A549 (cell line): Measurements from ENCODE around the gene LRFN4. TPM values are rescaled to one million over a fixed set of nuclear protein-coding genes. Genes with fewer than 3 reads are reported as not detected.
A peak's percentile ranks its signal among the peaks of the same experiment; 100 is the strongest.

Source experiments
- ATAC-seq, 2 experiments: fragments of 200-7000 bp in 1 of 2; fragments of >200 bp in 1 of 2; cut with Nextera tagmentation in 1 of 2; cut with Tn5 transposase in 1 of 2; 3 replicates each; pipeline versions ENCODE4 v1.8.0 to v1.9.1; 2018 to 2020; ENCODE audit warnings: mild to moderate bottlenecking in 1 of 2, moderate library complexity in 1 of 2
- CTCF ChIA-PET: fragments of 300-600 bp; sonication (Branson Sonifier 250); formaldehyde crosslinking; extraction: SDS; loops from one replicate; lab custom pipeline; 2021; ENCODE audit warnings: antibody characterized with exemption, inconsistent platforms; lab: Yijun Ruan, JAX
- POLR2A ChIA-PET: fragments of 350-600 bp; formaldehyde crosslinking; extraction: SDS; loops from one replicate; lab custom pipeline; 2021; ENCODE audit warnings: antibody characterized with exemption, inconsistent platforms; lab: Yijun Ruan, JAX
- DNase-seq, 2 experiments: peaks; one replicate each; pipeline versions ENCODE4 v3.0.0 to v3.0.0-alpha.2; 2011 to 2016; ENCODE audit warnings: low read depth in 1 of 2, low spot score in 1 of 2
- FAIRE-seq: peaks from 2 replicates; lab custom pipeline; 2011; peaks lifted over from hg19 to GRCh38; lab: Jason Lieb, UNC
- H3K27ac ChIP-seq, 2 experiments: fragments of >200 bp; sonication (Bioruptor Twin); formaldehyde crosslinking; 3 replicates each; pipeline ENCODE4 v1.5.1; 2016 to 2017
- H3K4me1 ChIP-seq: fragments of >200 bp; sonication (Bioruptor Twin); formaldehyde crosslinking; 3 replicates; pipeline ENCODE4 v1.6.1; 2016
- H3K4me2 ChIP-seq: fragments of >200 bp; sonication (Bioruptor Twin); formaldehyde crosslinking; 3 replicates; pipeline ENCODE4 v1.6.1; 2016
- H3K4me3 ChIP-seq: fragments of >200 bp; sonication (Bioruptor Twin); formaldehyde crosslinking; 3 replicates; pipeline ENCODE4 v1.5.1; 2016
- H3K9me3 ChIP-seq: fragments of >200 bp; sonication (Bioruptor Twin); formaldehyde crosslinking; 3 replicates; pipeline ENCODE4 v1.6.1; 2016
- CEBPB ChIP-seq, 2 experiments: fragments of >200 bp in 1 of 2; sonication (Bioruptor Twin) in 1 of 2; formaldehyde crosslinking in 1 of 2; IDR thresholded peaks; 2 replicates each; pipeline ENCODE4 v1.6.1; 2012 to 2016
- EP300 ChIP-seq, 2 experiments: fragments of >200 bp; sonication (Bioruptor Twin); formaldehyde crosslinking; IDR thresholded peaks; 2 replicates in 1 of 2; 3 replicates in 1 of 2; pipeline ENCODE4 v1.6.1; 2016 to 2017
- FOSB ChIP-seq: fragments of 250-450 bp; sonication (Bioruptor Pico); IDR thresholded peaks from 2 replicates; pipeline ENCODE4 v1.5.0; 2020; ENCODE audit warnings: mild to moderate bottlenecking, moderate library complexity
- FOXS1 ChIP-seq: fragments of 250-450 bp; sonication (Bioruptor Pico); IDR thresholded peaks from 2 replicates; pipeline ENCODE4 v1.5.0; 2020; ENCODE audit warnings: mild to moderate bottlenecking, moderate library complexity
- GATA3 ChIP-seq: IDR thresholded peaks from 2 replicates; pipeline ENCODE4 v1.6.1; 2012; ENCODE audit warnings: borderline replicate concordance
- HOXA7 ChIP-seq: fragments of 250-450 bp; sonication (Bioruptor Pico); IDR thresholded peaks from 2 replicates; pipeline ENCODE4 v1.5.0; 2020; ENCODE audit warnings: mild to moderate bottlenecking, moderate library complexity
- HOXB13 ChIP-seq: fragments of 250-450 bp; sonication (Bioruptor Pico); IDR thresholded peaks from 2 replicates; pipeline ENCODE4 v1.5.0; 2020; ENCODE audit warnings: low read depth, mild to moderate bottlenecking, moderate library complexity
- JUN ChIP-seq, 2 experiments: fragments of >200 bp; sonication (Bioruptor Twin); formaldehyde crosslinking; IDR thresholded peaks; 2 replicates in 1 of 2; 3 replicates in 1 of 2; pipeline ENCODE4 v1.6.1; 2016 to 2017
- JUNB ChIP-seq: fragments of >200 bp; sonication (Bioruptor Twin); formaldehyde crosslinking; IDR thresholded peaks from 2 replicates; pipeline ENCODE4 v1.6.1; 2016
- MAFK ChIP-seq: fragments of 450-650 bp; IDR thresholded peaks from 2 replicates; pipeline ENCODE4 v1.6.1; 2014; ENCODE audit not compliant: partially characterized antibody
- NPAS2 ChIP-seq: fragments of 250-450 bp; sonication (Bioruptor Pico); IDR thresholded peaks from 2 replicates; pipeline ENCODE4 v1.8.0; 2022; ENCODE audit warnings: mild to moderate bottlenecking, moderate library complexity, borderline replicate concordance
- NR3C1 ChIP-seq: fragments of >200 bp; sonication (Bioruptor Twin); formaldehyde crosslinking; IDR thresholded peaks from 3 replicates; pipeline ENCODE4 v1.6.1; 2017
- PHF8 ChIP-seq: fragments of 200-600 bp; sonication (generic); IDR thresholded peaks from 2 replicates; pipeline ENCODE4 v1.6.1; 2016; ENCODE audit warnings: low read depth, mild to moderate bottlenecking, antibody characterized with exemption, moderate library complexity, borderline replicate concordance
- RNF2 ChIP-seq: fragments of 200-600 bp; sonication (generic); IDR thresholded peaks from 2 replicates; pipeline ENCODE4 v1.6.1; 2016; ENCODE audit warnings: low read depth, mild to moderate bottlenecking, antibody characterized with exemption, moderate library complexity, borderline replicate concordance
- SMC3 ChIP-seq: fragments of >200 bp; sonication (Bioruptor Twin); formaldehyde crosslinking; IDR thresholded peaks from 3 replicates; pipeline ENCODE4 v1.6.1; 2018; ENCODE audit warnings: inconsistent platforms
- SREBF2 ChIP-seq: fragments of 450-650 bp; IDR thresholded peaks from 2 replicates; pipeline ENCODE4 v1.6.1; 2014; ENCODE audit warnings: mild to moderate bottlenecking, moderate library complexity
- WGBS: methylation state at CpG from one replicate; pipeline ENCODE4 v1.1.6; 2017; ENCODE audit errors: missing lambda C conversion rate; 5-methylcytosine and 5-hydroxymethylcytosine counted together
- polyA plus RNA-seq, 4 experiments: library from polyadenylated mRNA; depleted of rRNA in 3 of 4; stranded (reverse); fragments of >200 nt; fragmentation: RNase III in 1 of 4; extraction: RNeasy Plus Mini Kit Qiagen cat#74134 plus additional on column Dnase treatment in 1 of 4; gene quantifications; 2 replicates in 3 of 4; 3 replicates in 1 of 4; pipeline ENCODE4 v1.2.3, GENCODE V29; 2011 to 2017
- TF ChIP-seq, protein P1 (sequence below): fragments of 150-350 bp; IDR thresholded peaks from 2 replicates; pipeline ENCODE4 v1.6.1; 2014; ENCODE audit warnings: low read depth, mild to moderate bottlenecking, low read length
- TF ChIP-seq, protein P2 (sequence below): IDR thresholded peaks from 2 replicates; pipeline ENCODE4 v1.6.1; 2012; ENCODE audit warnings: low read depth, borderline replicate concordance
- TF ChIP-seq, protein P3 (sequence below): IDR thresholded peaks from 2 replicates; pipeline ENCODE4 v1.6.1; 2012
- TF ChIP-seq, protein P4 (sequence below): fragments of >200 bp; sonication (Bioruptor Twin); formaldehyde crosslinking; IDR thresholded peaks from 3 replicates; pipeline ENCODE4 v1.5.1; 2016
- TF ChIP-seq, protein P5 (sequence below): fragments of >200 bp; sonication (Bioruptor Twin); formaldehyde crosslinking; IDR thresholded peaks from 3 replicates; pipeline ENCODE4 v1.6.1; 2016
- TF ChIP-seq, protein P6 (sequence below): IDR thresholded peaks from 2 replicates; pipeline ENCODE4 v1.6.1; 2012

The LRFN4 gene
- polyA plus RNA-seq, 2 of the 4 experiments (the other 2 are of a cell fraction), result 8.8 to 50.0 TPM

DNA sequence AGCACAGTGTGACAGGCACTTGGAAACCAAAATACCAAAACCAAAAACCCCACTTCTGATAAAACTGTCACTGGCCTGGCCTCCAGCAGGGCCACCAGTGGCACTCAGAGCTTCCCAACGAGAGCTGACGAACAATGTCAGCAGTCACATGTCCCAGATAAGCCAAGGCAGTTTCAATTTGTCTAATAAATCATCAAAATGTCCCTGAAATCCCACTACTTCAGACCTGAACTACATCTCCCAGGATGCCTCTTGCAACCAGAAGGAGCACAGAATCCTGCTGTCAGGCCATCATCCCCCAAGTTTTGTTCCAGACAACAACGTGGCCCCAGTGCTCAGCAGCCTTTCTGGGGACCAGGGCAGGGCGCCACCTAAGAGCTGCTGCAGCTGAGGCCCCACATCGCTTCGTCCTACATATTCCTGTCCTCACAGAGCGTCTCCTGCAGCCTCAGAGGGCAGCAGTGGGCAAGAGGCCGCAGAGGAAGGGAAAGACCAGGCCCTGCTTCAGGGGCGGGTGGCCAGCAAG is 25.1 kb downstream of the LRFN4 start:
- POLR2A ChIA-PET, result interaction anchor here (0.7 to 1.1 kb wide), 2 partner anchors 26 to 38 kb away, joined by 3 to 4 read pairs; no protein-coding TSS in a partner anchor
- WGBS, result 91% methylated on average over 9 of the region's 9 CpGs
- Histone ChIP-seq H3K27ac (peak overlapping the region; percentile 95 to 97), H3K4me1 (peaks cover 99% of the 10 kb centered on the region), H3K4me3 (no peak overlapping the region), H3K4me2 (peak overlapping the region; percentile 72), H3K9me3 (no peaks in the 10 kb centered on the region)
- ATAC-seq (no peak), DNase-seq (no peak), FAIRE-seq (no peak)
- CTCF ChIA-PET, result interaction anchor here (0.6 to 13.1 kb wide), 18 partner anchors 13 to 500 kb away, joined by 3 to 135 read pairs (median 7); partner anchors contain the start of genes C11orf86, PC, RCE1 and SYT12
- no peak for TF ChIP-seq SREBF2
- TF ChIP-seq NR3C1, result no peak
- no peak for TF ChIP-seq SMC3
- TF ChIP-seq JUNB, result no peak
- TF ChIP-seq, protein P1, sequence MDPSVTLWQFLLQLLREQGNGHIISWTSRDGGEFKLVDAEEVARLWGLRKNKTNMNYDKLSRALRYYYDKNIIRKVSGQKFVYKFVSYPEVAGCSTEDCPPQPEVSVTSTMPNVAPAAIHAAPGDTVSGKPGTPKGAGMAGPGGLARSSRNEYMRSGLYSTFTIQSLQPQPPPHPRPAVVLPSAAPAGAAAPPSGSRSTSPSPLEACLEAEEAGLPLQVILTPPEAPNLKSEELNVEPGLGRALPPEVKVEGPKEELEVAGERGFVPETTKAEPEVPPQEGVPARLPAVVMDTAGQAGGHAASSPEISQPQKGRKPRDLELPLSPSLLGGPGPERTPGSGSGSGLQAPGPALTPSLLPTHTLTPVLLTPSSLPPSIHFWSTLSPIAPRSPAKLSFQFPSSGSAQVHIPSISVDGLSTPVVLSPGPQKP, result no peak
- TF ChIP-seq FOSB (CRISPR knock-in tag), result no peak
- TF ChIP-seq GATA3, result no peak
- no peak for TF ChIP-seq PHF8

DNA sequence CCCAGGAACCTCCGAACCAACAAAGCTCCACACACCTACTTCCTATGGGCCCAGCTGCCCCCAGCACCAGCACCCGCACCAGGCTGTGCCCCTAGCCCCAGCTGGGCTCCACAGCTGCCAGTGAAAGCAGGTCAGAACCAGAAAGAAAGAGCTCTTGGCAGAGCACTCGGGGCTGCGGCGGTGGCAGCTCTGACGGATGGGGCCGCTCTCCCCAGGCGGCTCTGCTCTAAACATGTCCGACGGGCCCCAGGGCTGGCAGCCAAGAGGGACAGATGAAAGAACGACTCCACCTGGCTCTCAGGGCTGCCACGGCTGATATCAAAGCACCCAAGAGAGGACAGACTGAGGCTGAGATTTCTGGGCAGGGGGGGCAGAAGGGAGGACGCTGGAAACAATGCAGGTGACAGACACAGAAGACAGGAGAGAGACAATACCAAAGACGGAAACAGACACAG is 25.7 kb downstream of the LRFN4 start:
- peaks cover 99% of the 10 kb centered on the region for H3K4me1 ChIP-seq
- ATAC-seq (no peak), DNase-seq (no peak), FAIRE-seq (no peak)
- H3K4me2 ChIP-seq, result peak overlapping the region; percentile 72
- H3K4me3 ChIP-seq, result no peak overlapping the region
- CTCF ChIA-PET, result interaction anchor here (0.6 to 13.1 kb wide), 32 partner anchors 11 to 500 kb away, joined by 3 to 135 read pairs (median 5); partner anchors contain the start of genes C11orf86, PC, RCE1 and SYT12
- TF ChIP-seq, protein P2, sequence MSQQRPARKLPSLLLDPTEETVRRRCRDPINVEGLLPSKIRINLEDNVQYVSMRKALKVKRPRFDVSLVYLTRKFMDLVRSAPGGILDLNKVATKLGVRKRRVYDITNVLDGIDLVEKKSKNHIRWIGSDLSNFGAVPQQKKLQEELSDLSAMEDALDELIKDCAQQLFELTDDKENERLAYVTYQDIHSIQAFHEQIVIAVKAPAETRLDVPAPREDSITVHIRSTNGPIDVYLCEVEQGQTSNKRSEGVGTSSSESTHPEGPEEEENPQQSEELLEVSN, result no peak
- TF ChIP-seq HOXA7 (CRISPR knock-in tag), result no peak
- WGBS, result 73% methylated on average over 13 of the region's 14 CpGs
- H3K9me3 ChIP-seq, result no peaks in the 10 kb centered on the region
- peak overlapping the region; percentile 95 to 97 for H3K27ac ChIP-seq
- POLR2A ChIA-PET, result interaction anchor here (0.6 to 2.0 kb wide), 5 partner anchors 9 to 93 kb away, joined by 3 to 7 read pairs (median 5); partner anchors contain the start of gene RCE1

DNA sequence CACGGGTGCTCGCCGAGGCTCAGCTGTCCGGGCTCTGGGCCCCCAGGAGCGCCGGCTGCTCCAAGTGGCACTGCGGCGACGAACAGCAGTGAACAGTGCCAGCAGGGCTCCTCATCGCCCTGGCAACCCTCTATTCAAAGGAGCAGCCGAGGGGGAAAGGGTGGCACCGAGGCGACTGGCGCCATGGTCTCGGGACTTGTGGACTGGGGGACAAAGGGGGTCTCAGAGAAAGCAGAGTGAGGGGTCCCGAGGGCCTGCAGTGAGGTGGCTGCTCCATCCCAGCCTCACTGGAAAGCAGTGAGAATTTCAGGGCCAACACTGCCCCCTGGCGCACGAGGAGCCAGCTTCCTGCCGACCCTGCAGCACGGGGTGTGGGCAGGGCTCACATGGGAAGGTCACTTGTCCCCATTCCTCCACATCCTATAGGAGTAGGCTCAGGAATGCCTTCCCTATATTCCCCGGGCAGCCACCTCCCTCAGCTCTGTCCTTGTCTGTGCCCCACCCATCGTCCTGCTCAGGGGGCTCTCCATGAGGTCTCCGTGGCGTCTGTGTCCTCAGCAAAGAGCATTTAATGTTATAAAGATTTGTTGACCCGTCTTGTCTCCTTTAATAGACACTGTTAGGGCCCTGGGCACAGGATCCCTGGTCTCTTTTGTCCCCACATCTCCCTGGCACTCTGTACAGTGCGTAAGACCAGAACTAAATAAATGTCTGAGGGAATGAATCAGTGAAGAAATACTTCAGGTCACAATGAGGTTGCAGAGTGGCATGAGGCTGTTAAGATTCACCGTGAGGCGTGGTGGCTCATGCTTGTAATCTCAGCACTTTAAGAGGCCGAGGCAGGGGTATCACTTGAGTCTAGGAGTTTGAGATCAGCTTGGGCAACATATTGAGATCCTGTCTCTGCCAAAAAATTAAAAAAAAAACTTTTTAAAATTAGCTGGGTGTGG is 26.4 kb downstream of the LRFN4 start:
- Histone ChIP-seq H3K4me2 (peak overlapping the region; percentile 72), H3K4me1 (peaks cover 99% of the 10 kb centered on the region), H3K4me3 (no peak overlapping the region), H3K9me3 (no peaks in the 10 kb centered on the region), H3K27ac (peak overlapping the region; percentile 95 to 97)
- ChIA-PET POLR2A (interaction anchor here (0.6 to 2.0 kb wide), 5 partner anchors 9 to 93 kb away, joined by 3 to 7 read pairs (median 5); partner anchors contain the start of gene RCE1), CTCF (interaction anchor here (0.6 to 13.1 kb wide), 42 partner anchors 8 to 1722 kb away, joined by 3 to 135 read pairs (median 4); partner anchors contain the start of genes C11orf86, PC, RBM4 and RCE1)
- ATAC-seq, result peak; percentile 65 to 79
- DNase-seq, result peak; percentile 85 to 93
- peak; percentile 72 for FAIRE-seq
- WGBS, result 10% methylated on average over 29 of the region's 29 CpGs
- TF ChIP-seq FOXS1 (no peak), JUN (IDR thresholded peaks at IDR 0.05) (peak in 1 of 2 experiments; percentile 39; a peak in 2 of 5 replicates), EP300 (IDR thresholded peaks at IDR 0.05) (peak in 1 of 2 experiments; percentile 15; a peak in 1 of 5 replicates), MAFK (peak; percentile 77), HOXB13 (CRISPR knock-in tag) (peak; percentile 53; the same call in 1 of the 2 replicates), NPAS2 (CRISPR knock-in tag) (no peak), SMC3 (peak; percentile 76), RNF2 (no peak), CEBPB (IDR thresholded peaks at IDR 0.05) (peak in 1 of 2 experiments; percentile 47; a peak in 1 of 4 replicates)
- TF ChIP-seq, protein P3, sequence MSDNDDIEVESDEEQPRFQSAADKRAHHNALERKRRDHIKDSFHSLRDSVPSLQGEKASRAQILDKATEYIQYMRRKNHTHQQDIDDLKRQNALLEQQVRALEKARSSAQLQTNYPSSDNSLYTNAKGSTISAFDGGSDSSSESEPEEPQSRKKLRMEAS, result peak; percentile 73
- TF ChIP-seq, protein P4, sequence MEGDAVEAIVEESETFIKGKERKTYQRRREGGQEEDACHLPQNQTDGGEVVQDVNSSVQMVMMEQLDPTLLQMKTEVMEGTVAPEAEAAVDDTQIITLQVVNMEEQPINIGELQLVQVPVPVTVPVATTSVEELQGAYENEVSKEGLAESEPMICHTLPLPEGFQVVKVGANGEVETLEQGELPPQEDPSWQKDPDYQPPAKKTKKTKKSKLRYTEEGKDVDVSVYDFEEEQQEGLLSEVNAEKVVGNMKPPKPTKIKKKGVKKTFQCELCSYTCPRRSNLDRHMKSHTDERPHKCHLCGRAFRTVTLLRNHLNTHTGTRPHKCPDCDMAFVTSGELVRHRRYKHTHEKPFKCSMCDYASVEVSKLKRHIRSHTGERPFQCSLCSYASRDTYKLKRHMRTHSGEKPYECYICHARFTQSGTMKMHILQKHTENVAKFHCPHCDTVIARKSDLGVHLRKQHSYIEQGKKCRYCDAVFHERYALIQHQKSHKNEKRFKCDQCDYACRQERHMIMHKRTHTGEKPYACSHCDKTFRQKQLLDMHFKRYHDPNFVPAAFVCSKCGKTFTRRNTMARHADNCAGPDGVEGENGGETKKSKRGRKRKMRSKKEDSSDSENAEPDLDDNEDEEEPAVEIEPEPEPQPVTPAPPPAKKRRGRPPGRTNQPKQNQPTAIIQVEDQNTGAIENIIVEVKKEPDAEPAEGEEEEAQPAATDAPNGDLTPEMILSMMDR, result peak; percentile 87
- TF ChIP-seq, protein P5, sequence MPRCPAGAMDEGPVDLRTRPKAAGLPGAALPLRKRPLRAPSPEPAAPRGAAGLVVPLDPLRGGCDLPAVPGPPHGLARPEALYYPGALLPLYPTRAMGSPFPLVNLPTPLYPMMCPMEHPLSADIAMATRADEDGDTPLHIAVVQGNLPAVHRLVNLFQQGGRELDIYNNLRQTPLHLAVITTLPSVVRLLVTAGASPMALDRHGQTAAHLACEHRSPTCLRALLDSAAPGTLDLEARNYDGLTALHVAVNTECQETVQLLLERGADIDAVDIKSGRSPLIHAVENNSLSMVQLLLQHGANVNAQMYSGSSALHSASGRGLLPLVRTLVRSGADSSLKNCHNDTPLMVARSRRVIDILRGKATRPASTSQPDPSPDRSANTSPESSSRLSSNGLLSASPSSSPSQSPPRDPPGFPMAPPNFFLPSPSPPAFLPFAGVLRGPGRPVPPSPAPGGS, result 0 out of 3 replicates have a peak, but pooled peaks have one; percentile 7
- TF ChIP-seq, protein P6, sequence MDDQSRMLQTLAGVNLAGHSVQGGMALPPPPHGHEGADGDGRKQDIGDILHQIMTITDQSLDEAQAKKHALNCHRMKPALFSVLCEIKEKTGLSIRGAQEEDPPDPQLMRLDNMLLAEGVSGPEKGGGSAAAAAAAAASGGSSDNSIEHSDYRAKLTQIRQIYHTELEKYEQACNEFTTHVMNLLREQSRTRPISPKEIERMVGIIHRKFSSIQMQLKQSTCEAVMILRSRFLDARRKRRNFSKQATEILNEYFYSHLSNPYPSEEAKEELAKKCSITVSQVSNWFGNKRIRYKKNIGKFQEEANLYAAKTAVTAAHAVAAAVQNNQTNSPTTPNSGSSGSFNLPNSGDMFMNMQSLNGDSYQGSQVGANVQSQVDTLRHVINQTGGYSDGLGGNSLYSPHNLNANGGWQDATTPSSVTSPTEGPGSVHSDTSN, result 0 out of 2 replicates have a peak, but pooled peaks have one; percentile 21
